GM12891 (cell line): ENCODE data around the gene DOK3.

Experiments used
- DNase-seq: peaks from one replicate; pipeline ENCODE4 v3.0.0; 2011; ENCODE audit warnings: low spot score; ENCODE audit not compliant: insufficient read length
- FAIRE-seq: peaks from 2 replicates; lab custom pipeline; 2011; peaks lifted over from hg19 to GRCh38; lab: Jason Lieb, UNC
- PAX5 ChIP-seq: IDR thresholded peaks from 2 replicates; pipeline ENCODE4 v1.6.1; 2011; ENCODE audit warnings: low read length, moderate library complexity, mild to moderate bottlenecking; ENCODE audit not compliant: insufficient read depth, severe bottlenecking
- POLR2A ChIP-seq: IDR thresholded peaks from 2 replicates; pipeline ENCODE4 v1.6.1; 2011; ENCODE audit warnings: low read depth, low read length, control low read depth
- POLR2AphosphoS5 ChIP-seq: IDR thresholded peaks from 2 replicates; pipeline ENCODE4 v1.6.1; 2011; ENCODE audit warnings: low read depth, low read length, control low read depth
- POU2F2 ChIP-seq: IDR thresholded peaks from 2 replicates; pipeline ENCODE4 v1.6.1; 2011; ENCODE audit warnings: low read depth, mild to moderate bottlenecking, control low read depth, low read length, moderate library complexity
- SPI1 ChIP-seq: IDR thresholded peaks from 2 replicates; pipeline ENCODE4 v1.6.1; 2011; ENCODE audit warnings: low read depth, low read length, control low read depth
- TAF1 ChIP-seq: IDR thresholded peaks from 2 replicates; pipeline ENCODE4 v1.6.1; 2011; ENCODE audit warnings: low read depth, low read length, control low read depth

DOK3 gene

DNA sequence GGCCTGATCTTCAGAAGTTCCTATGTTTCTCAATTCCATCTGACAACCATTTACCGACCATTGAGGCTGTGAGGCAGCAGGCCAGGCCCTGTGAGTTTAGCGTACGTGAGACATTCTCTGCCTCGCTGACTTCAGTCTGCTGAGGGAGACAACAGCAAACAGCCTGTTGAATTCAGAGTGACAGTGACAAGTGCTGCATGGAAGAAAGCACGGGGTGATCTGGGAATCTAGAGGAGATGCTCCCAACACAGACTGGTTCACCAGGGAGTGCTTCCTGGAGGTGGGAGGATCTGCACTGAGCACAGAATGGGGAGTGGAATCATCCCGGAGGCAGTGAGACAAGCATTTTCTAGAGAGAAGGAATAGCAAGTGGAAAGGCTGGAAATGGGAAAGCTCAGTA, 17.2 kb upstream of the DOK3 start:
- no peak for TF ChIP-seq PAX5
- TF ChIP-seq POLR2A = no peak
- TF ChIP-seq POLR2AphosphoS5 = no peak
- no peak for TF ChIP-seq SPI1
- TF ChIP-seq POU2F2 = no peak
- TF ChIP-seq TAF1 = no peak
- DNase-seq (no peak), FAIRE-seq (no peak)

DNA sequence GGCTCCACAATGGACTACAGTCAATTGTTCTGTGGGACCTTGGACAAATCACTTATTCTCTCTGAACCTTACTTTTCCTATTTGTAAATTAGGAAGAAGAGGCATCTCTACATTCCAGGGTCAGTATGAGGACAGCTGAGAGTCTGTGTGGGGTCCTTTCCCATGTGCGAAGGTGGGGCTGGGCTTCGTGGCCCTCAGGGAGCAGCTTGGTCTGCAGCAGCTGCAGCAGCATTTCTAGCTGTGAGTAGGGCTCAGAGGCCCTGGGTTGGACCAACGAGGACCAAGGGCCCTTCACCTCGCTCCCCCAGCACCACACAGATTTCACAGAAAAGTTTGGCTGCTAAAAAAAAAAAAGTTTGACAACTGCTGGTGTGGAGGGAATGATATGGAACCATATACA, 16.6 kb upstream of the DOK3 start:
- no peak for FAIRE-seq
- TF ChIP-seq POLR2A (no peak), SPI1 (no peak), TAF1 (no peak), POLR2AphosphoS5 (no peak), POU2F2 (no peak), PAX5 (no peak)
- no peak for DNase-seq

DNA sequence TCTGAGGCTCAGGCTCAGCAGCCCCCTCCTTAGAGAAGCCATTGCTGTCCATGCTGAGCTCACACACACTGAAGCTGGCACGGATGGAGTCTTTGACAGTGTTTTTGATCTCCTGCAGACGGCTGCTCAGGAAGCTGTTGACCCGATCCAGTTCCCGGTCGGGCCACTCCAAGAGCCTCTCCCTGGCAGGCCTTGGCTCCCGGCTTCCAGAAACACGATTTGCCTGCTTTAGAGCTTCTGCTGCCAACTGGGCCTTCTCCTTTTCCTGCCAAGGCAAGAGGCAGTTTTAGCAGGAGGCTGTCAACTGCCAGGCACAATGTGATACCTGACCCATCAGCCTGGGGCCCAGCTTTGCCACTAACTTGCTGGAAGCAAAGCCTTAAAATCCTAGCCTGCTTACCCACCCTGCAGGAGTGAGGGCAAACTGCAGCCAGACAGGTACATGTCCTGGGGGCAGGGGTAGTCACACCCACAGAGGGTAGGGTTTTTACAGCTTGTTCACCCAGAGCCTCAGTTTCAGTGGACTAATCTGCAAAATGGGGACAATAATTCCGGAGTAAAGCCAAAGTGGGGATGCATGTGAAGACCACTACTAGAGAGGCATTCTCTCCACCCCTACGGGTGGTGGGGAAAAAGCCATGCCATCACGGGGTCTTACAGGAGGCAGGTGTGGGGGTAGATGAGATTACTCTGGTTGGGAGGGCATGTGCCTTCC, 15.5 kb upstream of the DOK3 start:
- TF ChIP-seq POLR2AphosphoS5 (no peak), SPI1 (no peak), TAF1 (no peak), POU2F2 (no peak), PAX5 (no peak), POLR2A (no peak)
- FAIRE-seq (no peak), DNase-seq (no peak)

DNA sequence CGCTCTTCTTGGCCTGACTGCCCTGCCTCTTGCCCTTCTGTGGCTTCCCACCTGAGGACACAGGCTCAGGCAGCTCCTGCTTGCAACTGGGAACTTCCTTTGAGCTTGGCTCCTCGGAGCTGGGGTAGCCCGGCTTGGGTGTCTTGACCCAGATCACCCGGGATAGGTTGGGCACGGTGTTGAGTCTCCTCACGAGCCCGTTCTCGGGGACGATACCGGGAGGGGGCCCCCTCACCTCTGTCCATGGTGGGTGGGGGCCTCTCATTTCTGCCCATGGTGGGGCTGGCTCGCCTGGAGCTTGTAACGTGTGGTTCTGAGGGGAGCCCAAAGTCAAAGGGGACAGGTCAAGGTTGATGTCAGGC, 14.9 kb upstream of the DOK3 start:
- FAIRE-seq (no peak), DNase-seq (no peak)
- TF ChIP-seq PAX5 (no peak), POLR2A (no peak), POU2F2 (no peak), SPI1 (no peak), TAF1 (no peak)

DNA sequence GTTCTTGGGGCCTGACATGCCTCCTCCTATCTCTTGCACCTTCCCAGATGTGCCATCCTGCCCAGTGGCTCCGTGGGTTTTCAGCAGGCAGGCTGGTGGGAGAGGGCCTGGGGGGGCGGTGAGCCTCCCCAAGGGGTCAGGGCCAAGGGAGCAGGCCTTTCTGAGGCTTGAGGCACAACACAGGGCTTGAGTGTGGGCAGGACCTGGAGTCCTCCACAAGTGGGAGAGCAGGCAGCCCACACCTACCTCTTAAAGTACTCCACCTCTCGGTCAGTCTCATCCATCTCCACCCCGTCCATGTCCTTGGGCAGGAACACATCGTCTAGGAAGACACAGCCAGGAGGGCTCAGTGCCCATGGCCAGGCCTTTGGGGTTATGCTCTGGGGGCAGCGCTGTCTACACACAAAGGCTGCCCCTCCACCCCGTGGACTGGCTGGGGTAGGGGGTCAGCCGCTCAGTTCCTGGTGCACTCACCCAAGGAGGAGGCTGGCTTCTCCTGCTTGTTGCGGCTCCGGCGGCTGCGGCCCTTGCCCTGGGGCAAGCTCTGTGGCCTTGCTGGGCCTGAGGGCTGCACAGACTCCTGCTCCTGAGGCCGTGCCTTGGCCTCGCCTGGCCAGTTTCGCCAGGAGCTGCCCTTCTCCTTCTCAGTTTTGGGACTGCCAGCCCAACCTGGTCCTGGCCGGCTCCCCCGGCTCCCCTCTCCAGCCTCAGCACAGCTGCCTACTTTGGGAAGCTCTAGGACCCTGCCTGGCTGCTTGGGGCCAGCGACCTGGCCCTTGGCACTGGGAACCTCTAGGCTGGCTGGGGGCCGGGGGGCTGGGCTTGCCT, 14.3 kb upstream of the DOK3 start:
- TF ChIP-seq SPI1 (no peak), POLR2A (no peak), PAX5 (no peak), TAF1 (no peak), POU2F2 (no peak), POLR2AphosphoS5 (no peak)
- no peak for FAIRE-seq
- no peak for DNase-seq

DNA sequence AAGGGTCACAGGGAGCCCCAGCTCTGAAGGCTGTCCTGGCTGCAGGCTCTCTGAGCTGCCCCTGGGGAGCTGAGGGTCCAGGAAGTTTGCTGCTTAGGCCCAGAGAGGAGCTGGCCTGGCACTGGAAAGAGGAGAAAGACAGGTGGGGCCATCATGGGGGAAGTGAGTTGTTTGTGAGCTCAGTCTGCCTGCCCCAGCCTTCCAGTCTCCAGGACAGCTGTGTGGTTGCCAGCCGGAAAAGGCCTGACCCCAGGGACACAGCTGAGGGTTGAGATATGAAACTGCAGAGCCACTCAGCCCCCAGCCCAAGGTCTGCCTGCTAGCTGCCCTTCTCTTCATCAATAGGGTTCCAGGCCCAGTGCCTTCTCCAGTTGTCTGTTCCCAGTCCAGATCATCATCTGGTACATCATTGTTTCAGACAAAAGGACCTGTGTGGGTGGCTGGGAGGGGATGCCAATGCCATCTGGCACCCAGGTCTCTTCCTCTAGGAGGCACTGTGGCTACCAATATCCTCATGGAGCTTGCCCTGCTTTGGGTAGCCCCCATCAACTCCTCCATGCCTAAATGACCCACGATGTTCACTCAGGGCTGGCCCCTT, 11.4 kb upstream of the DOK3 start:
- FAIRE-seq = no peak
- no peak for DNase-seq
- TF ChIP-seq PAX5 = no peak
- TF ChIP-seq SPI1 = no peak
- no peak for TF ChIP-seq TAF1
- no peak for TF ChIP-seq POU2F2
- TF ChIP-seq POLR2AphosphoS5 = no peak
- no peak for TF ChIP-seq POLR2A

DNA sequence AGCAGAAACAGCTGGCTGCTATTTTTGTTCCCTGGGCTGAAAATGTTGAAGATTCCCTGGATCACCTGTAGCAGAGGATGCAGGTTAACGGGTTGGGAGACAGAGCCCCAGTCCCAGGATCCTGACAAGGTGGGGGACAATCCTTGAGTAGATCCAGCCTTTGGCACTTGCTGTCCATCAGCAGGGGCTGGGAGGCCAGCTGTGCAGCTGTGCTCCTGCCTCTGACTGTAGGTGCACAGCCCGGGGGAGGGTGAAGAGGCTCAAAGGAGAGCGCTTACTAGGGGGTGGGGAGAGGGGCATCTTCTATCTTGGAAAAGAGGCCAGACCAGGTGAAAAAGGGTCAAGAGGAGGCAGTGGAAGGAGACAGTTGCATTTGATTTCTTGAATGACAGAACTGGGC, 10.6 kb upstream of the DOK3 start:
- TF ChIP-seq POLR2AphosphoS5 = no peak
- TF ChIP-seq POLR2A = no peak
- TF ChIP-seq TAF1 = no peak
- no peak for TF ChIP-seq PAX5
- TF ChIP-seq POU2F2 = no peak
- no peak for TF ChIP-seq SPI1
- DNase-seq (no peak), FAIRE-seq (no peak)

DNA sequence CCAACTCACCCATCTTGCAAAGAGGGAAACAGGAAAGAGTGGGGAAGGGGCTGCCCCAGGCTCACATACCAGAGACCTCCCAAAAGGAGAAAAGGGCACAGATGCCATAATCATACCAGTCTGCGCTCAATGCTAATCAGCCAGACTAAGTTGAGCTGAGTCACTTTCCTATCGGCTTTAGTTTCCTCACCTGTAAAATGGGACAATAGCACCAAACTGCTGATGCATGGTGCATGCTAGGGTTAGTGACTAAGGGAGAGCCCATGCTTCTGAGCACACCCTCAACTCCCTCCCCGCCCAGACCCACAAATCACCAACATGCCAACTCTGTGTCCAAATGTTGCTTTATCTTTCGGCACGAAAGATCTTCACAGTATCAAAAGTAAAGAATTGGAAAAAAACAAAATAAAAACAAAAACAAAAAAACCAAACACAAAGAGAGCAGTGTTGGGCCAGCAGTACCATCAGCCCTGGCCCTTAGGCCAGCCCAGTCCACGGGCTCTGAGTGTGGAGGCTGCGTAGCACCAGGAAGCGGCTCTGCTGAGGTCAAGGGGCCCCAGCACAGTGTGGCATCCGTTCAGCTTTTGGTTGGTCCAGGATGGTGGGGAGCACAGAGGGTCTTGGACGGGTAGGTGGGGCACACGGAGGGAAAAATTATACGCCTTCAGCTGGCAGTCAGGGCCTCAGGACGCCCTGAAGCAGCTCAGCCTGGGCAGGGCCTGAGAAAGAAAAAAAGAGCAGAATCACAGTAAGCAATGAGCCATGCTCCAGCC, 10.0 kb upstream of the DOK3 start:
- TF ChIP-seq SPI1 (no peak), POU2F2 (no peak), TAF1 (no peak), POLR2A (no peak), PAX5 (no peak), POLR2AphosphoS5 (no peak)
- no peak for DNase-seq
- FAIRE-seq = peak; percentile 28
